DLD1 (cell line): ENCODE measurements around the gene WNT2.
"Not testable (repeated sequence)": the region's sequence is repeated elsewhere in the genome, so short reads cannot be mapped to it uniquely, and the experiment has no call there.

ENCODE experiments used
- in situ Hi-C: cut with HindIII; loops from 2 replicates; pipeline ENCODE4 v1.10.0; 2017; ENCODE audit warnings: low sequenced_read_pairs

Gene WNT2

DNA sequence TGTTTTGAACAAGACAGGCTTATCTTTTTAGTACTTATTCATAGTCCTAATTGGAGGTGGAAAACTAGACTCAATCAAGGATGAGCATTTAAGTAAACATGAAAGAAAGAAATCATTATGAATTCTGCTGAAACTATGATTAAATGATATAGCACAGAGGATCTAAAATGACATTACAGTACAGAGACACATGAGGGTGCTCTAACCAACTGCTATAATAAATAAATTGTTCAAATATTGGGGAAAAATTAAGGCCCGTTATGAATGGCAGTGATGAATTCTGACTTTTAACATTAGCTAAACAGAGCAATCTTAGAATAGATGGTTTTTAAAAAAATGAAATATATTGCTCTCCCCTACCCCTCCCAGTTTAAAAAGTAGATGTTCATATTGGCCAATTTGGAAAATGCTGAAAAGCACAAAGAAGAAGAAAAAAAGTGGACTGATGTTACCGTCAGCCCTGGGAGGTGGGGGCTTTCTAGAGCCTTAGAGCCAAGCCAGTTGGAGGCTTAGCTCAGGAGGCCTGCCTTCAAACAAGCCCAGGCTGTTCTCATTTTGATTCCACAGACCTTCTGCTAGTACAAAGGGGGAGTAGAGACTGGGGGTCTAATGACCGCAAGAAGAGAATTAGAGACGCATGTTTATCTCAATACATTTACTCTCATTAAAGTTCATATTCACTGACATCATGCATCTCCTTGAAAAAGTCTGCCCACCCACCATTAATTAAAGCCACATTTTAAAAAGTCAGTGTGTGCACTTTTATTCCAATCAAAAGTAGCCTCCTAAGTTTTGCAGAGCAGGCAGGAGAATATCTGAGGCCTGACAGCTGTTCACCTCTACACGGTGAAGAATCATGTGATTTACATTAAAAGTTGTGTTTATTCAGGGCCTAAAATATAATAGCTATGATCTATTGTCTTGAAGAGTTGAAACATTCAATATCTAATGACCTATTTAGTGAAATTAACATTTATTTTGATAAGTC is 10.0 kb downstream of the WNT2 start:
- in situ Hi-C loops, result no loop called here

DNA sequence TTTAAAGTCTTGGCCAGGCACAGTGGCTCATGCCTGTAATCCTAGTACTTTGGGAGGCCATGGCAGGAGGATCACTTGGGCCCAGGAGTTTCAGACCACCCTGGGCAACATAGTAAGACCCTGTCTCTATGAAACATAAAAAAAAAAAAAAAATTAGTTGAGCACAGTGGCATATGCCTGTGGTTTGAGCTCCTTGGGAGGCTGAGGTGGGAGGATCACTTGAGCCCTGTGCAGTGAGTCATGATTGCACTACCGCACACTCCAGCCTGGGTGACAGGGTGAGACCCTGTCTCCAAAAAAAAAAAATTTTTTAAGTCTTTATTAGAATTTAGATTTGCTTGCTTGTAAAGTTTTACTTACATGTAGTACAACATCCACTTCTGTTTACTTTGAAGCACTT is 14.0 kb downstream of the WNT2 start:
- in situ Hi-C loops, result no loop called here

- in situ Hi-C loops, result no loop called here
Measured at GRCh38 chr7:117302396-117302795, 20.5 kb downstream of the WNT2 start.

DNA sequence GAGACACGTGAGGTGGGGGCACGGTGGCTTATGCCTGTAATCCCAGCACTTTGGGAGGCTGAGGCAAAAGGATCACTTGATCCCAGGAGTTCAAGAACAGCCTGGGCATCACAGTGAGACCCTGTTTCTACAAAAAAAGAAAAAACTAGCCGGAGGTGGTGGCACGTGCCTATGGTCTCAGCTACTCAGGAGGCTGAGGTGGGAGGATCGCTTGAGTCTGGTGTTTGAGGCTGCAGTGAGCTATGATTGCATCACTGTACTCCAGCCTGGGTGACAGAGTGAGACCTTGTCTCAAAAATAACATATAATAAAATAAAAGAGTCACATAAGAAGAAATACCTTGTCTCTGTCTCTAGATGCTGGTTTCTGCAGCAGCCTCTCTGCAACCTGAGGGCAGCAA is 22.4 kb downstream of the WNT2 start:
- in situ Hi-C loops, result not testable (repeated sequence)

GRCh38 chr7:117297606-117298005 is 25.3 kb downstream of the WNT2 start:
- in situ Hi-C loops, result no loop called here

DNA sequence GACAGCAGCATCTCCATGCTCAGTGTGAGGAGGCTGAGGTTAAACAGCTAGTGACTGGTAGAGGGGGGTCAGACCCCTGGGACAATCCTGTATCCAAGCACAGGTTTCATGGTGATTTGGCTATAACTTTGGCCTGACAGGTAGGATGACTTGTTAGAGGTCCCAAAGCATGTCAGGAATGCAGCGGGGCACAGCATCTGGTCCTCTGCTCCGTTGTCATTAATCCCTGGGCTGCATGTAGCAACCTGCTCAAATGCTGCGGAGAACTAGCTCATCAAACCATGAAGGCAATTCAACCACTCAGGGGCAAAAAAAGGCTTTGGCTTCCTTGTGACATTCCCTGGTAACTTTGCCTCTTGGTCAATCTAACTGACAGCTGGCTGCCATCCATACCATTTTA is 26.8 kb downstream of the WNT2 start:
- in situ Hi-C loops, result no loop called here

- in situ Hi-C loops, result no loop called here
Measured at GRCh38 chr7:117285826-117286225, 37.0 kb downstream of the WNT2 start.

GRCh38 chr7:117284692-117285091 is 38.2 kb downstream of the WNT2 start:
- in situ Hi-C loops, result no loop called here

DNA sequence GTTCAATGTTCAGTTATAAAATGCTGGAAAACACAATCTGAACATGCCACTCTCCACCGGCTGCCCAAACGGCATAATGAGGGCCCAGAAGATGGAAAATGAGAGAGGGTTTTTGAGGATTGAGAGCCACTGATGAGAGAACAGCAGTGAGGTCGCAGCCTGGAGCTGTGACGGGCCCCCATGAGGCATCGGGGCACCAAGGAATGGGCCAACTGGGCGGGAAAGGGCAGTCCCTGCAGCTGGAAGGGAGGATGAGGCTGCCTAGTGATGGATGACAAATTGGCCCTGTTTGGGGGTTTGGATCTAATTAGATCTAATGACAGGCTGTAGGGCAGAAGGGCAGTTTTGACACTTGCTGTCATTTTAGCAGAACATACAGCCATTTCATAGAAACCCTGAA is 39.1 kb downstream of the WNT2 start:
- in situ Hi-C loops, result no loop called here

- in situ Hi-C loops, result no loop called here
Measured at GRCh38 chr7:117283371-117283770, 39.5 kb downstream of the WNT2 start.

DNA sequence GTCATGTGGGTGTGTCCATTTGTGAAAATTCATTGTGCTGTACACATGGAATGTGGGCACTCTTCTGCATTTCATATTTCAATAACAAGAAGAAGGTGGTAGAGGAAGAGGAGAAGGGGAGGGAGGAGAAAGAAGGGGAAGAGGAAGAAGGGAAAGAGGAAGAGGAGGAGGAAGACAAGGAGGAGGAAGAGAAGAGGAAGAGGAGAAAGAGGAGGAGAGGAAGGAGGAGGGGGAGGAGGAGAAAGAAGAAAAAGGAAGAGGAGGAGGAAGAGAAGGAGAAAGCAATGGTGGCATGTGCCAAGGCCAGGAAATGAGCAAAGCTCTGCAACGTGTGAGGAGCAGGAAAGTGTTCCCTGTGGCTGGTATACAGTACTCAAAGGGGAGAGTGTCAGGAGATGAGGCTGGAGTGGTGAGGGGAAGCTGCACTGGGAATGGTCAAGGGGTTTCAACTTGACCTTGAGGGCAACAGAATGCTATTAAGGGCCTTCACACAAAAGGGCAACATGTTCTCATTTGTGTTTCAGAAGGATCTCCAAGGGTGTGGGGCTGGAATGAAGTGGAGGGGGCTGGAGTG is 40.5 kb downstream of the WNT2 start:
- in situ Hi-C loops, result no loop called here

DNA sequence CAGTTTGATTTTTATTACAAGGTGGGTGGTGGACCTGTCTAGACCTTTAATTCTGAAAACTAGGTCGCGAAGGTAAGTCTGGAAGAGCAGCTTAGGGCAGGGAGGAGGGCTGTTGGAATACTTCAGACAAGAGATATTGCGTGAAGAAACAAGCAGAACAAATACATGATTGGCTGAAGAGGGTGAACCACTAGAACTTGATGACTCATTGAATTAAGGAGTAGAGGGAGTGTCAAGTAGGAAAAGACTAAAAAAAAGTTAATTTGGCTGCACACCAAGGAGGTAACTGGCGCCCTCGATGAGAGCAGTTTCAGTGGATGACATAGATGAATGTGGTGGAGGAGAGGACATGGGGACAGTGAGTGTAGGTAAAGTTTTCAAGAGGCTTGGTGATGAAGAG is 41.3 kb downstream of the WNT2 start:
- in situ Hi-C loops, result no loop called here

- in situ Hi-C loops, result no loop called here
Measured at GRCh38 chr7:117279931-117280557, 42.8 kb downstream of the WNT2 start.

DNA sequence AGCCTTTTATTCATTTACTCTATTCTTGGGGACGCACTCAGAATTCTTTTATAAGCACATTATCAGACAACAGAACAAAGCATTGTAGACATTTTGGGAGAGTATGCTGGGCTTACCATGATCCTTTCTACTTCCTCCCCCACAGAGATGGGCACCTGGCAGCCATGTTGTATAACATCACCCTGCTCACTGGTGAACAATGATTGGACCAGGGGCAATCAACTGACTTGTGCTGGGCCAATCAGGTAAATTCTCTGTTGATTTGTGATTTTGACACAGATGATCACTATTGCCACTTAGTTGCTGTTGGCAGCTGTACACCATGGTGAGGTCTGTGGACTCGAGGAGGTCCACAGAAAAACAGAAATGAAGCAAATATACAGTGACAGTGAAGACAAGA is 43.7 kb downstream of the WNT2 start:
- in situ Hi-C loops, result no loop called here

GRCh38 chr7:117278040-117278439 is 44.8 kb downstream of the WNT2 start:
- in situ Hi-C loops, result no loop called here

DNA sequence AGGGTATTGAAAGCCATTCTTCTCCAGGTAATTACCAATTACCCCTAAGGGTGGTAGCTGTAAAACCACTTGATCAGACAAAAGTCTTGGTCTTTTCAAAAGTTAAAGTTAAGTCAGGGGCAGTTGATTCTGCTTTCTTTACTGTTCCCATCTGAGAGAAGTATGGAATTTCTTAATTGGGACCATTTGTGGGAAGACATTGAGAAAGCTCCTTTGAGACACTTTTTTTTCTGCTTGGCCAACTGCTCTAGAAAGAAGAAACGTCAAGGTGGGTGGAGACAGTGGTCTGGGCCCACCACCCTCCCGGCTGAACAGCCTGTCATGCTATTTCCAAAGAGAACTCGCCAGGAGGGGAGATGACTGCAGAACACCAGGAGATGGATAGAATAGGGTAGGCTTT is 45.3 kb downstream of the WNT2 start:
- in situ Hi-C loops, result no loop called here

- in situ Hi-C loops, result no loop called here
Measured at GRCh38 chr7:117274951-117275350, 47.9 kb downstream of the WNT2 start.

DNA sequence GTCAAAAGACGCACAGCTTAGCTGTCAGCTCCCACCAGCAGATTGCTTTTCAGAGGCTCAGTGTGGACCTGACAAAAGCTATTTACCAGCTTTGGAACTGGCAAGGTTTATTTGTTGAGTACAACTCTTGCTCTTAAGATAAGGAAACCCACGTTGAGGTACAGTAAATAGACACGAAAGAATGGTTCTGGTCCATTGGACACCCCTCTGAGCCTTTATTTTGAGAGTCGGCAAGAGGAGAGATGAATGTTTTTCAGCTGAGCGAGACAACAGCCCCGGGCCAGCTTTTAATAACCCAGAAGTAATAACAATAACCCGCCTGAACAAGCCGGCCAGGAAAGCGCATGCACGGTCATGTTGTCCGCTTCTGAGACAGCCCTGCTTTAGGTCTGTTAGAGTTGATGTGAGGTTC is 49.0 kb downstream of the WNT2 start:
- in situ Hi-C loops, result no loop called here

DNA sequence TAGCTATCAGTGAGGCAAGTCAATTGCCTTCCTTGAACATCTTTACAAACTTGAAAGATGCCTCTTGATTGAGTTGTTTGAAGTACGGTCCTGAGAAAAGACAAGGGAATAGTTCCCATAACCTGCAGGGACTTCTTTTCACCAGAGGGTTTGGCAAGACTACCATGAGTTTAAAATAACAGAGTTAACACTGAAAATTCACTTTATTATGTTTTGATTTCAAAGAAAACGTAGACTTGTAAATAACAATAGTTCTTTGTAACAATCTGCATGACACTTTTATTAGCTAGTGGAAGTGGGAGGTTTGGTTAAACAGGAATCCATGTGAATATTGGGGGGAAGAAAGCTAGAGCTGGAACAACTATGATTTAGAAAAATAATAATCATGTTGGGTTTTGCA is 49.5 kb downstream of the WNT2 start:
- in situ Hi-C loops, result no loop called here

DNA sequence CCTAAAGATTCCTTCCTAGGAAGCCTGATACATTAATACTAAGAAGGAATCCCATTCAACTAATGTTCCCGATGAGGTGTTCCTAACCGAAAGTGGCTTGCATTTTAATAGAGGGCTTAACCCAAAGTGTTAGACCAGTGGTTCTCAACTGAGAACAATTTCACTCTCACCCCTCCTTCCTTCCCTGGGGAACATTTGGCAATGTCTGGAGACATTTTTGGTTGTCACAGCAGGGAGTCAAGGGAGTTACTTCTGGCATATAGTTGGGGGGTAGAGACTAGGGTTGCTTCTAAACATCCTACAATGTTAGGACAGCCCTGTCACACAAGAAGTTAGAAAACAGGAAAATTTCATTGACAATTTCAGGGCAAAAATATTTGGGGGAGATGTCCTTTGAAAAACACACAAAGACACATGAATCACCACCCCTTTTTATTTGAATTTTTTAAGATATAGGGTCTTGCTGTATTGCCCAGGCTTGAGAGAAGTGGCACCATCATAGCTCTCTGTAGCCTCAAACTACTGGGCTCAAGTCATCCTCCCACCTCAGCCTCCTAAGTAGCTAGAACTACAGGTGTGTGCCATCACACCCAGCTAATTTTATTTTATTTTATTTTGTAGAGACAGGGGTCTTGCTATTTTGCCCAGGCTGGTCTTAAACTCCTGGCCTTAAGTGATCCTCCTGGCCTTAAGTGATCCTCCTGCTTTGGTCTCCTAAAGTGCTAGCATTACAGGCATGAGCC is 50.7 kb downstream of the WNT2 start:
- in situ Hi-C loops, result no loop called here

DNA sequence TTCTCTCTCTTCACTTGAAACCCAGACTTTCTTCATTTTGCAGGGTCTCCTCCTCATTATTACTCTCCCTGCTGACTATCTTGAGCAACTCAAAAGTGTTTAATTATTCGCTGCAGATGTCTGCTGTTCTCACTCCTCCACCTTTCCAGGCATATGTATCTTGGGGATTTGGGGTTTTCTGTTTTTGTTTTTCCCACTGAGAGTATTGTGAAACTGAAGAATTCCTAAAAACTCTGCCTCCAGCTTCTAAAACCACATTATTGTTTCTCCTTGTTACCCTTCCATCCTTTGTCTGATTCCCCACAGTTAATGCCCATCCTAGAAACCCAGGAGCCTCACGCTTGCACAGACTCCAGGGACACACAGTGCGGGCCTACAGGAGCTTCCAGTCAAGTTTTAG is 51.3 kb downstream of the WNT2 start:
- in situ Hi-C loops, result no loop called here
